ENCODE measurements around the gene PORCN. TPM values are rescaled to one million over a fixed set of nuclear protein-coding genes. Genes with fewer than 3 reads are reported as not detected.

The PORCN gene
- total RNA-seq, 1 experiment from 2014 or later, result 12.6 TPM

GRCh38 chrX:48490661-48491060 is 18.1 kb upstream of the PORCN start:
- Histone ChIP-seq H3K14ac (ENCODE audit: insufficient read depth, low read length) (no peak overlapping the region), H3K9ac (ENCODE audit: extremely low read depth, insufficient read length, low read length) (no peak overlapping the region), H3K23ac (ENCODE audit: insufficient read length, low read depth, low read length) (no peak overlapping the region), H3K4ac (ENCODE audit: low read depth, low read length) (no peak overlapping the region), H2BK20ac (ENCODE audit: low read depth, low read length, poor library complexity, severe bottlenecking) (no peak overlapping the region), H3K79me2 (ENCODE audit: insufficient read depth, low read length) (no peaks in the 10 kb centered on the region), H4K8ac (replicated peaks; ENCODE audit: insufficient read length, low read depth, low read length) (no peak overlapping the region), H4K91ac (ENCODE audit: insufficient read length, low read depth, low read length) (no peak overlapping the region), H2AFZ (ENCODE audit: low read length) (no peak overlapping the region), H3K56ac (ENCODE audit: insufficient read length, low read depth, low read length) (no peak overlapping the region), H4K5ac (ENCODE audit: insufficient read length, low read depth, low read length) (no peak overlapping the region), H3K4me1 (ENCODE audit: insufficient read depth, low read length) (no peaks in the 10 kb centered on the region), H3K23me2 (ENCODE audit: insufficient read length, low read depth, low read length, poor library complexity, severe bottlenecking) (no peaks in the 10 kb centered on the region), H2BK15ac (ENCODE audit: low read depth, low read length) (no peak overlapping the region), H3K18ac (ENCODE audit: insufficient read length, low read depth, low read length) (no peak overlapping the region), H3K27me3 (ENCODE audit: insufficient read depth, low read length) (no peaks in the 10 kb centered on the region), H3K4me2 (ENCODE audit: insufficient read depth, insufficient read length, low read length) (no peak overlapping the region), H3K79me1 (ENCODE audit: insufficient read depth, low read depth, low read length, poor library complexity, severe bottlenecking) (no peaks in the 10 kb centered on the region), H2BK12ac (ENCODE audit: insufficient read length, low read depth, low read length) (no peak overlapping the region), H2AK5ac (ENCODE audit: insufficient read length, low read length) (no peak overlapping the region), H2BK5ac (ENCODE audit: insufficient read length, low read length) (no peak overlapping the region), H3K27ac (ENCODE audit: insufficient read length, low read depth, low read length) (no peak overlapping the region), H3K9me3 (ENCODE audit: control insufficient read depth, low read depth, low read length) (peaks cover 41% of the 10 kb centered on the region), H4K20me1 (ENCODE audit: control insufficient read depth, insufficient read depth, insufficient read length) (no peaks in the 10 kb centered on the region), H2BK120ac (ENCODE audit: low read depth, low read length, poor library complexity, severe bottlenecking) (no peak overlapping the region), H3T11ph (ENCODE audit: low read length) (no peak overlapping the region)
- Mint-ChIP-seq H3K9me3 (peaks cover 65 to 69% of the 10 kb centered on the region in 2 experiments), H3K27ac (no peak overlapping the region), H3K36me3 (ENCODE audit: insufficient read depth in 1 of 3, low read depth in 3 of 3) (peaks cover 5 to 13% (median 10%) of the 10 kb centered on the region in 3 experiments), H3K4me1 (0 out of 4 replicates have a peak, but pooled peaks cover 0 to 2% of the 10 kb centered on the region in 2 experiments), H3K4me3 (no peak overlapping the region), H3K27me3 (ENCODE audit: low read depth) (peaks cover 3% of the 10 kb centered on the region; the same call in 1 of the 2 replicates)
- TF ChIP-seq, protein P1, sequence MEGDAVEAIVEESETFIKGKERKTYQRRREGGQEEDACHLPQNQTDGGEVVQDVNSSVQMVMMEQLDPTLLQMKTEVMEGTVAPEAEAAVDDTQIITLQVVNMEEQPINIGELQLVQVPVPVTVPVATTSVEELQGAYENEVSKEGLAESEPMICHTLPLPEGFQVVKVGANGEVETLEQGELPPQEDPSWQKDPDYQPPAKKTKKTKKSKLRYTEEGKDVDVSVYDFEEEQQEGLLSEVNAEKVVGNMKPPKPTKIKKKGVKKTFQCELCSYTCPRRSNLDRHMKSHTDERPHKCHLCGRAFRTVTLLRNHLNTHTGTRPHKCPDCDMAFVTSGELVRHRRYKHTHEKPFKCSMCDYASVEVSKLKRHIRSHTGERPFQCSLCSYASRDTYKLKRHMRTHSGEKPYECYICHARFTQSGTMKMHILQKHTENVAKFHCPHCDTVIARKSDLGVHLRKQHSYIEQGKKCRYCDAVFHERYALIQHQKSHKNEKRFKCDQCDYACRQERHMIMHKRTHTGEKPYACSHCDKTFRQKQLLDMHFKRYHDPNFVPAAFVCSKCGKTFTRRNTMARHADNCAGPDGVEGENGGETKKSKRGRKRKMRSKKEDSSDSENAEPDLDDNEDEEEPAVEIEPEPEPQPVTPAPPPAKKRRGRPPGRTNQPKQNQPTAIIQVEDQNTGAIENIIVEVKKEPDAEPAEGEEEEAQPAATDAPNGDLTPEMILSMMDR (conservative IDR thresholded peaks at IDR 0.05), result no peak
- no CpG with 5 or more reads among the region's 8 CpGs for WGBS (ENCODE audit: extremely low coverage, insufficient read length, low lambda C conversion rate)
- no peak for DNase-seq

All from H9 (cell line).